Endothelial cell of umbilical vein (primary cell): ENCODE data around the gene TLR8.

Experiments used
- EZH2 ChIP-seq: IDR thresholded peaks from 2 replicates; pipeline ENCODE4 v1.6.1; 2012; ENCODE audit warnings: borderline replicate concordance, low read depth, mild to moderate bottlenecking, moderate library complexity, low read length, inconsistent platforms; ENCODE audit not compliant: severe bottlenecking
- FOS ChIP-seq: IDR thresholded peaks from 2 replicates; pipeline ENCODE4 v1.6.1; 2011; ENCODE audit warnings: mild to moderate bottlenecking, low read length, moderate library complexity, borderline replicate concordance; ENCODE audit not compliant: insufficient read depth
- JUN ChIP-seq: IDR thresholded peaks from 2 replicates; pipeline ENCODE4 v1.6.1; 2011; ENCODE audit warnings: borderline replicate concordance, low read depth; ENCODE audit not compliant: insufficient read length, insufficient read depth
- MAX ChIP-seq: IDR thresholded peaks from 2 replicates; pipeline ENCODE4 v1.6.1; 2011; ENCODE audit not compliant: insufficient read depth, insufficient read length
- MYC ChIP-seq: IDR thresholded peaks from one replicate; pipeline ENCODE4 v1.6.1; 2011; ENCODE audit warnings: mild to moderate bottlenecking, low read depth, low read length
- POLR2A ChIP-seq: IDR thresholded peaks from 2 replicates; pipeline ENCODE4 v1.6.1; 2012; ENCODE audit warnings: low read depth, mild to moderate bottlenecking, control low read depth, low read length
- POLR2AphosphoS5 ChIP-seq: IDR thresholded peaks from 2 replicates; pipeline ENCODE4 v1.6.1; 2012; ENCODE audit warnings: low read depth, mild to moderate bottlenecking, control low read depth, low read length, moderate library complexity; ENCODE audit not compliant: insufficient read depth
- TF ChIP-seq, protein P1 (sequence below), 2 donors: IDR thresholded peaks; 1 replicate in 1 of 2; 2 replicates in 1 of 2; pipeline ENCODE4 v1.5.1; 2011; ENCODE audit warnings: low read length in 2 of 2, mild to moderate bottlenecking in 2 of 2, moderate library complexity in 2 of 2, control low read depth in 1 of 2, inconsistent platforms in 1 of 2, low read depth in 1 of 2; ENCODE audit not compliant: insufficient read depth in 1 of 2; ENCODE audit errors: extremely low read depth in 1 of 2

DNA sequence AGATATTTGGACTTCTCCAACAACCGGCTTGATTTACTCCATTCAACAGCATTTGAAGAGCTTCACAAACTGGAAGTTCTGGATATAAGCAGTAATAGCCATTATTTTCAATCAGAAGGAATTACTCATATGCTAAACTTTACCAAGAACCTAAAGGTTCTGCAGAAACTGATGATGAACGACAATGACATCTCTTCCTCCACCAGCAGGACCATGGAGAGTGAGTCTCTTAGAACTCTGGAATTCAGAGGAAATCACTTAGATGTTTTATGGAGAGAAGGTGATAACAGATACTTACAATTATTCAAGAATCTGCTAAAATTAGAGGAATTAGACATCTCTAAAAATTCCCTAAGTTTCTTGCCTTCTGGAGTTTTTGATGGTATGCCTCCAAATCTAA, 19.3 kb upstream of the TLR8 start:
- TF ChIP-seq, protein P1, sequence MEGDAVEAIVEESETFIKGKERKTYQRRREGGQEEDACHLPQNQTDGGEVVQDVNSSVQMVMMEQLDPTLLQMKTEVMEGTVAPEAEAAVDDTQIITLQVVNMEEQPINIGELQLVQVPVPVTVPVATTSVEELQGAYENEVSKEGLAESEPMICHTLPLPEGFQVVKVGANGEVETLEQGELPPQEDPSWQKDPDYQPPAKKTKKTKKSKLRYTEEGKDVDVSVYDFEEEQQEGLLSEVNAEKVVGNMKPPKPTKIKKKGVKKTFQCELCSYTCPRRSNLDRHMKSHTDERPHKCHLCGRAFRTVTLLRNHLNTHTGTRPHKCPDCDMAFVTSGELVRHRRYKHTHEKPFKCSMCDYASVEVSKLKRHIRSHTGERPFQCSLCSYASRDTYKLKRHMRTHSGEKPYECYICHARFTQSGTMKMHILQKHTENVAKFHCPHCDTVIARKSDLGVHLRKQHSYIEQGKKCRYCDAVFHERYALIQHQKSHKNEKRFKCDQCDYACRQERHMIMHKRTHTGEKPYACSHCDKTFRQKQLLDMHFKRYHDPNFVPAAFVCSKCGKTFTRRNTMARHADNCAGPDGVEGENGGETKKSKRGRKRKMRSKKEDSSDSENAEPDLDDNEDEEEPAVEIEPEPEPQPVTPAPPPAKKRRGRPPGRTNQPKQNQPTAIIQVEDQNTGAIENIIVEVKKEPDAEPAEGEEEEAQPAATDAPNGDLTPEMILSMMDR (IDR thresholded peaks at IDR 0.05; ENCODE audit: extremely low read depth in 1 of 2, insufficient read depth in 1 of 2, low read depth in 1 of 2, low read length in 2 of 2) = no peak
- TF ChIP-seq MAX (no peak), EZH2 (no peak), POLR2A (no peak), POLR2AphosphoS5 (no peak), JUN (no peak), MYC (no peak), FOS (no peak)
